GM21576 (cell line): Measurements from ENCODE around the gene PRL.
A peak's percentile ranks its signal among the peaks of the same experiment; 100 is the strongest.

Source experiments
- ATAC-seq: cut with Tn5 transposase; IDR thresholded peaks from one replicate; pipeline ENCODE4 v1.9.1; 2021; ENCODE audit warnings: mild to moderate bottlenecking, moderate library complexity; ENCODE audit not compliant: unreplicated experiment

The PRL gene

DNA sequence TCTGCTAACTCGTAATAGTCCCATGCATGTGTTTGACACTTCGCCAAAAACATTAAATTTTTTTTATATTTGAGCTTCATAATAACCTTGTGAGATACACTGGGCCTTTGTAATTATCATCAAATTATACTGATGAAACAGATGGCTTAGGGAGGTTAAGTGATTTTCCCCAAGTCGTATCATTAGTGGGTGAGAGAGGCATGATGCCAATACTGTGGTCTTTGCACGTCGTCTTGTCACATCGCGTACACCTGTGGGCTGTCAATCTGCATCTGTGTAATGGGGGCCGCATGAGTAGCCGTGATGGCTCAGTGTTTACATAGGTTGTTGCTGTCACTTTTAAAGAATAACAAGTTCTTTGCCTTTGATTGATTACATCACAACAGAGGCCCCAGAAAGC lies 1.7 kb downstream of the PRL start:
- ATAC-seq, result no peak

DNA sequence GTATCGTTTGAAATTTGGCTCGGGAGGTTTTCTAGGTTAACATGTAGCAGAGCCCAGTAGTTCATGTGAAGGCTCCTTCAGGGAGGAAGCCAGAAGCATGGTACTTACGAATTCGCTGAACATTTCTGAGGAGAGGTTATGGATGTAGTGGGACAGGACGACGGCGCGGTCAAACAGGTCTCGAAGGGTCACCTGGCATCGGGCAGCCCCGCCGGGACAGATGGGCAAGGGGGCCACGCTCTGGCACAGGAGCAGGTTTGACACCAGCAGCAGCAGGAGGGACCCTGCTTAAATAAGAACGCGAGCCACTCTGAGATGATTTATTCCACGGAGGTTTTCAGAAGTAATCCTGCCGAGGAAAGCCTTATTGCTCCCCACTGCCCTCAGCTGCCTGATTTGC lies 2.5 kb downstream of the PRL start:
- no peak for ATAC-seq

DNA sequence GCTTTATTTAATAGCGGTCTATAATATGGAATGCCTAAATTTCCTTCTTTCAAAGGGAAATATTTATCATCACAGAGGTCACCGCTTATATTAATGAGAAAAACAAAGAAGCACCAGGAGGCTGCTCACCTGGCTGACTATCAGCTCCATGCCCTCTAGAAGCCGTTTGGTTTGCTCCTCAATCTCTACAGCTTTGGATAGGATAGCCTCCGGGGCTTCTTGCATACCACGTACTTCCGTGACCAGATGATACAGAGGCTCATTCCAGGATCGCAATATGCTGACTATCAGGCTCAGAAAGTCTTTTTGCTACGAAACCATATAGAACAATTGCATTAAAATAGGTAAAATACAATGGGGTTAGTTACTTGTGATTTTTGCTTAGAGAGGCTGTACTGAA lies 6.8 kb downstream of the PRL start:
- no peak for ATAC-seq

DNA sequence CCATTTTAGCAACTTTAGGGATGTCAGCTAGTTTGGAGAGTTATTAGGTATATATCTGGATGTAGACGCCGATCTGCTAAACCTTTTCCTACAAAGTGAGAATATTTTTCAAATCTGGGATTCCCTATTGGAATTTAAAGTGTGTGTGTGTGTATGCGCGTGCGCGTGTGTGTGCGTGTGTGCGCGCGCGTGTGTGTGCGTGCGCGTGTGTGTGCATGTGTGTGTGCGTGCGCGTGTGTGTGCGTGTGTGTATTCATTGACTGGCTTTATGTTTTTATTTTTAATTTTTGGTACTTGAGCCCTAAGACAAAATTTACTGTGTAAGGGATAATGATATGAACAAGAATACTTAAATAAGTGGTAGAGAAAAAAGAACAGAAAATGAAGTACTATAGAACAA lies 8.1 kb downstream of the PRL start:
- ATAC-seq, result no peak

DNA sequence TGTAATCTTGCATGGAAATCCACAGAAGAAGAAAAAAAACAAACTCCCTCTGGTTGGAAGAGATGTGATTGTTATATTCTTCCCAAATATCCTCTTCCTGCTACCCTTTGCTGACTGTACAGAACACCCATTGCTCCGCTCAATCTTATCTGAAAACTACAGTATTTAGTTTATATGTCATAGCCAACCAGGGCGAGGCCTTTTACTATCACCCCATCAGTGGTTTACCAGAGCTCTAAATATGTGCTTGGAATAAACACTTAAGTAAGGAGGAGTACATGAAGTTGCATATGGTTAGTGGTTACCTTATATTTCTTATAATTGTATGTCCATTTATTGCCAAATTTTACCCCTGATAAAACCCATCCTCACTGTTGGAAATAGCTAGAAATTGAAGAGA lies 12.2 kb downstream of the PRL start:
- no peak for ATAC-seq

DNA sequence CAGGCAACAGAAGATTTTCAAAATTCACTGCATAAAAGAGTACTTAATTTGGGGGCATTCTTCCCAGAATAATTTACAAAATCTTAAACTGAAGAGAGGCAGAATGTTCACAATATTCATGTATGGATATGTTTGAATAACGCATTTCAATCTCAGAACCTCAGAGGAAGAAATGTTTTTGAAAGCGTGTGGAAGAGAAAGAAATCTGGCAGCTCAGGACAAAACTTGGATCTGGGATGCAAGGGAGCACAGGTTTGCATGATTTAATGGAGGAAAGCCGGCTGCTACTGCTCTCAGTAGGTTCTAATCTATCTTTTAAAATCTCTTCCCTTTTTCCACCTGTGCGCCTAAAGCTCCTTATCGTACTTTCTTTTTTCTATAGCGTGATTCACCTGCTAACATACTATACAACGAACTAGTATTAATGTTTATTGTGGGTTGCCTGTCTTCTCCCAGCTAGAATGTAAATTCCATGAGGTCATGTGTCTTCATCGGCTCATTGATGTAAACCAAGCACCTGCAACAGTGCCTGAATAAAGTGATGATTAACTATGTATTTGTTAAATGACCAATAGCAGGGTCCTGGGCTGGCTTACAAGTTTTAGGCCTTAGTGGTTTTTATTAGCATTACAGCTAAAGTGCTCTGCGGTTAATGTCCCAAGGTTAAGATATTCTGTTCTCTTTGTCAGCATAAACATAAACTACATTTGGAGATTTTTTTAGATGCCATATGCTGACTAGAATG lies 15.3 kb downstream of the PRL start:
- no peak for ATAC-seq

DNA sequence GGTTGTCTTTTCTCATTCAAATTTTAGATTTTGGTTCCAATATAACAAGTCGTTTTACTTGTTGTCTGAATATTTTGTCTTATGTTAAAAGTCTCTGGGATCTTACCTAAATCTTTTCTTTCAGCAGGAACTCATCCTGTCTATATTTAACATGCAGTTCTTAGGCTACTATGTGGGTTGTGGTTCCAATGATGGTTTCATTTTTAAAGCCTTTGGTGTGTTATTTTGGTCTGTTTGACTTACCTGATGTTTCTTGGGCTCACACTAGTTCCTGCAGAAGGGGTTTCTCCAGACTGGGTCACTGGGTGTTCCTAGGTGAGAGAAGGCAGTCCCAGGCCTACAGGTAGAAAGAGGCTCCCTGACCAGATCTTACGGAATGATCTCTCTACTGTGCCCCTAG lies 17.4 kb downstream of the PRL start:
- no peak for ATAC-seq

DNA sequence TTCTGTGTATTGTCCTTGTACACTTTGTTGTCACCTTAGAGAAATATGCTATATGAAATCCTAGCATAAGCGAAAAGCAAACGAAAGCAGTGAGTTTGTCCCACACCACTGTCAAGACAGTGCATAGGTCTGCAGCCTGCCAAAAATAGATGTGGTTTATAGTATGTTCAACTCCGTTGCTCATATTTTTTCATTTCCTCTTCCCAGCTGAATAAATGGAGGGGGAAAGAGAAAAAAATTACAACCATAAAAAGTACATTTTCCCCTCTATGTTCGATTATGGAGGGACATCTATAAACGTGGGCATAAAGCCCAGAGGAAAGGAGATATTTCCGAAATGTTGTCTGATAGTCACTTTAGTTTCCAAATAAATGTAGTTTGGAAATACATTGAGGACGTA lies 25.8 kb downstream of the PRL start:
- peak; percentile 86 for ATAC-seq

DNA sequence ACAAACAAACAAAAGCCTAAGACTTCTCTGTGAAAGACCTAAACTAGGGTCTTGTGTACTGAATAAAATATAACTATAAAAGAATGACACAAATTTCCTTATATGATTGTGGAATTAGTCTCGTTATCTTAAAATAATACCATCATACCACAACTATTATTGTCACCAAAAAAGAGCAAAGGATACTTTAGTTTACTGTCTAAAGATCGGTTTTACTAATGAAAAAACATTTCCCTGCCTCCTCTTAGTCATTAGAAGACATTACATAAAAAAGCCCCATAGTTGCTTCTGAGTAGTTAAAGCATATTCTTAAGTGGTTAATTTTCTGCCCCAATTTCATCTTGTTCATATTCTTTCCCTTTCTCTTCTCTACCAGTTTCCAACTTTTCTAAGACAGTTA lies 33.1 kb downstream of the PRL start:
- ATAC-seq, result no peak

DNA sequence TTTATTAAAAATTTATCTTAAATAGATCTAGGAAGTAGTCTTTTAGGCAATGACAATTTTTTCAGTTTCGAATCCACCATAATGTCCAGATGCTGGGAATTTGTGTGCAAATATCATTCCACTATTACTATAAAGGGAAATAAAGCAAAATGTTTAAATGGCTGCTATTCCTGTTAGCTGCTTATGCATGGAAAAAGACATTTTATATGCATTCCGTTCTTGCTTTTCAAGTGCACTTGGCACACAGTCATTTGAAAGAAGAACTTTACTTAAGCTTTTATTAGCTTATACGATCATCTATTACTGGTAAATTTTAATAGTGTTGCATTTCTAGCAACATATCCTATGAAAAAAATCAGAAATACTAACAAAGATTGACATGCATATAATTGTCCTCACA lies 42.0 kb downstream of the PRL start:
- no peak for ATAC-seq

DNA sequence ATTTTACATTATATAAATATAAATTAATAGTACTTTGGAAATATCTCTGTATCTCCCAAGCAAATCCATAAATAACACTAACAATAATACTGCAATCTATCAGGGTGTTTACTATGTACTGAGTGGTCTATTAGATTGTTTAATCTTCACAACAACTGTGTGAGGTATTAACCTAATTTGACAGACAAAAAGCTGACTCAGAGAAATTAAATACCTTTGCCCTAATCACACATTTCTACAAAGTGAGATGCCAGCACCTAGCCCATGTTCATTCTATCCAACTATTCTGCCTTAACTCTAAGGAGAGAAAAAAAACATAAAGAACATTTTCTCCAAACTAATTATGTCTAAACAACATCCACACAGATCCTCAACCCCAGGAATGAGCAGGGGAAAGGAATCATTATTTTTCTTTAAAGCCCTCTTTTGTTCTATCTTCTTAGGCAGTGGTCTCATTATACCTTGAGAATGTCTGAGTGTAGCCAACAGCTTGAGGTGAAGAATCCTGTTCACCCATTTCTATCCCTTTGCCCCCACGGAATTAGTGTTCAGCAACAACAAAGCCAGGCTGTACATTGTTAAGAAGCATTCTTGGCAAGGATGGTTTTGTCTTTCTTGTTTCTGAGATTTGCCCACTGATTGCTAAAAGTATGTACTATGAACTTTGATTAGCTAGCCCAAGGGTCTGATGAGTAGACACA lies 42.7 kb downstream of the PRL start:
- ATAC-seq, result no peak

DNA sequence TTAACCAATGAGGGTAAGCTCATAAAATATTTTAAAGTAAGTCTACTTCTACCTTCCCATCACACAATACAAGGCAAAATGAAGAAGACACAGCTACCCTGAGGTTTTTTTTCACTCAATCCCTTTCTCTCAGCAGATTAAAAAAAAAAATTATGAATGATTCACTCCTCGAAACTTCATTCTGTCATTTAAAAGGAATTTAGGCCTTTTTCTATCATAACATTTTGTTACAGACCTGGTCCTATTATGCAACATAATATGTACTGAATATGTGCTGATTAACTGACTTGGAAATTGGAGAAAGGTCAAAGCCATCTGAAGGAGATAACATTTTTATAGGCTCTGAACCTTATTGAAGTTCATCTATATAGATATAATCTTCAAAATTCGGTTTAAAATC lies 45.5 kb downstream of the PRL start:
- ATAC-seq, result no peak

DNA sequence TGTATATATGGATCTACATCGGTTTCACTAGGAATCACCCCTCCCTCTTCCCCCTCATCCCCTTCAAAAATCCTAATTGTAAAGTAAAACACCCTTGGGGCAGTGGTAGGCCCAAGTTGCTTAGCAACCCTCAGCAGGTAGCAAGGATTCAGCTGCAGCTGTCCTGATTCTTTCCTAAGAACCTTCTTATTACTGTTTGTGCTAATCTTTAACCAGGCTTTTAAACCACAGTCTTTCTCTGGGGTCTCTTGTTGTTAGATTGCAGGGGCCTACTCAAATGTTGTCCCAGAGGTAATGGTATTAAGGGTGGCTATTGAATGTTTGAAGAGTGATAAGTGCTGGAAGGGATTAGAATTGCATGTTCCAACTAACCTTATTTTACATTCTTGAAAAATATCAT lies 46.4 kb downstream of the PRL start:
- no peak for ATAC-seq

DNA sequence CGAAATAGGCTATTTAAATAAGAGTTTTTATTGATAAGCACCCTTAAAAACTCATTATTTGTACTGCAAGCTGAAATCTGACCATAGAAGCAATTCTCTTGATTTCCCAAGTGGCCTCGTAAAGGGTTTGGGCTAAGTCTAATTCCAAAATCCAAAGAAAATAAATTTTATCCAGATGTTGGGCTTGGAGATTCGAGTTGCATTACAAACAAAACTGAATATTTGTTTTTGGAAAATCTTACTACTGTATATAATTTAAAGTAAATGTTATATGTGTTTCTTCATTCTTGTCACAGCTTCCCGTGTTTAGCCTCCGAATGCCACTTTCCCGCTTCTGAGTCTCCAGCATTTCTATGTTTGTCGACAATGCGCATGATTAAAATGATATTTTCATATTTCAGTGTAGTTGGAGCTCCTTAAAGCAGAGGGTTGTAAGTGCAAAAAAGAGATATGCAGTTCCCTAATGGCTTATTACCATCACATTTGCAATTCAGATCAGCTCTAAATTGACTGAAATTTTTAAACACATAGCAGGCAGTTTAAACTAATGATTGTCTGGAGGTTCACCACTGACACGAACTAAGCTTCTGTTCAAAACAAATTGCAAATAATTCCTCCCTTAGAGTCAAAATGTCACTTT lies 47.0 kb downstream of the PRL start:
- ATAC-seq, result no peak

DNA sequence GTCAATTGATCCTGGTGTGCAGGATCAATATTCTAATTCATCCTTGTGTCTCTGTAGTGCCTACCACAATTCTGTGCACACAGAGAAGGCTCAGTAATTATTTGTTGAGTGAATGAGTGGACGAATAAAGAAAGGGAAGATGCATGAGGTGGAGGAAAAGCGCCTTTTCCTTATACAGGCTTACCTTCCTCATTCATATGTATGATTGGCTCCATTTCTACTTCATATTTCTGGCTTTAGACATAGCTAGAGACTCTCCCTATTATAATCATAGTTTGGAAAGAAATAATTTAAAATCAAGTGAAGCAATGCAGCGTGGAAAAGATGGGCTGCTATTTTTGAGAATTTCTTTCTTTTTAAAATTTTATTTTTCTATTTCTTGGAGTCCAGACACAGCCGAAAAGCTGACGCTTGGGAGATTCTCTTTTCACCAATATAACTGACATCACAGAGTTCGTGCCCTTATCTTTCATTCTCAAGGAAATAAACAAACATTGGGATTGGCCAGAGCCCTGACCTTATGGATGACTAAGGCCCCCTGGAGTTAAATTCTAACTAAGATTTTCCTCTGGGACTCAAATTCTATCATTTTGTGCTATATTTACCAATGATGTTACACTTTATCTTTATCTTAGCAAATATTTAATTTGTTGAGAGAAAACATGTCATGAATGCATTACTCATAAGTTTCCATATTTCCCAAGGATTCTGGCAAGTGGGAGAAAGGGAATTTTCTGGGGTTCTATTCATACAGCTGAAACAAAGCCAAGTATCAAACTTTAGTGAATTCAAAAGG lies 48.1 kb downstream of the PRL start:
- ATAC-seq, result no peak

DNA sequence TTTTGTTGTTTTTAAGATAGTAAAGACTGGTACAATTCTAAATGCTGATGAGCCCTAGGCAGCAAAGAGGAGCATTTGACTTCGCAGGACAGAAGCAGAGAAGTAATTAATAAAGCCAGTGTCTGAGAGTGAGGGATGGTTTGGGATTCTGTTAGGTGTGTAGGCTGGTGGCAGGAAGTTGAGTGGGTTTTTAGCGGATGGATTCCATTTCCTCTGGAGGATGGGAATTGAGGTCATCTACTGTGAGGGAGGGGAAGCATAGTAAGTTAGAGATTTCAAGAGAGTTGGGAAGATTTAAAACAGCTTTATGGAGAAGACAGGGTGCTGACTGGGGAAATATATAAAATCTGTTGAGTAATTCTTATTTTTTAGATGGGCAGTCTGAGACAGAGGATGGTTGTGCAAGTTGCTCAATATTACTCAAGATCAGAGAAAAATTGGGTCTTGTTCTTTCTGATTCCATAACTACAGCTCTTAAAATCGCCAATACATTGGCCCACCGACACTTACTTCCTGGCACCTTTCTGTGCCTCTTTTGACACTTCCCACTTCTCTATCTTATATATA lies 48.8 kb downstream of the PRL start:
- no peak for ATAC-seq

DNA sequence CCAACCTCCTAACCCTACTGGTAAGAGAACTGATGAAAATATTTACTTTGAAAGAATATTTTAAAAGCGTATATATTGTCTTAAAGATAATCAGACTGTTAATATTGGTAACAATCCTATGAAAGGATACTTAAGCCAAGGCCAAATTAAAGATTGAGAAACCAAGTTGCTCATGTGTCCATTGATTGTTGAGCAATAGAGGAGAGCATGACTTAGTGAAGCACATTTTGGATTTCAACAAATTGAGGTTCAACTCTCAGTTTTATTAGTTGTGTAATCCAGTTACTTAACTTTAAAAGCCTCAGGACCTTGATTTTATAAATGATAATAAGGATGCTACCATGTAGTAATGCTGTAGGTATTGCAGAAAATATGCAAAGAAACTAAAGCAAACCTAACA lies 56.8 kb downstream of the PRL start:
- ATAC-seq, result no peak

DNA sequence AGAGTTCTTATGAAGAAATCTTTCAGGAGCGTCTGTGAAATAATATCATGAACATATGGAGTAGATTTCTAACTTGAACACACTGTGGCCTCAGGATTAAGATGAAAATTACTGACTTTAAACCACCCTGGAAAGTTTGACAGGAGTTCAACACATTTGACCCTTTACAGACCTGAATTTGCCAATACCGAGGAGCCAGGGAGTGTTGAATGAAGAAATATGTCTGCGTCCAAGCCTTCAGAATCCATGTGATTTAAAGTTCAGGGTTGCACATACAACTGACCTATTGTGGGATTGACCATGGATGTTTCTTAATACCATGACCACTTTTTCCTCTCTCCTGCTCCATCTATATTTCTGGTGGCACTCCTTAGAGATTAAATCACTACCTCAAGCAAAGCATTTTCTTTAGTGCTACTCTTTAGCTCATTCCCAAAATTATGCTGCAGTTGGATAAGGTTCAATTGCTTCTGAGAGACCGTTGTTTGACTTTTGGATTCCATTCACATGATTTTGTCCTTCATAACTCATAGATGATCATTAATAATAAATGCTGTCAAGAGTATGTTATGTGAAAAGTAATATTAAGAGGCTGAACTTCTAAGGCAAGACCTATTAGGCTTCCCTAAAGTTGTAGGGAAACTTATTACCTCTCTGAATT lies 57.4 kb downstream of the PRL start:
- ATAC-seq, result no peak

DNA sequence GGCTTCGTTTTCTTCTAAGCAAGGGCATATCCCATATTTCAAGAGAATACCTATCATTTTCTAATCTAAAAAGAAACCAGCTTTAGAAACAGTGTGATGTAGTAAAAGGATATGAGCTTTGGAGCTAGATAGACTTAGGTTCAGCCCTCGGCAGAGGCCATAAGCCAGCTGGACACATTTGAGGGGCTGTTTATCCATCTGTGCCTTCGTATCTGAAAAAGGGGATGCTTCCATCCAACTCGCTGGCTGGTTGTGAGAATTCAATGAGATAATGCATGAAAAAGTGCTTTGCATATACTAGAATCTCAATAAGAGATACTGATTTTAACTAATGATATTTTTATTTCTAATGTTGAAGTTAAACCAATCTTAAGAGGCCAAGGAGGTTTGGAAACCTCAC lies 58.0 kb downstream of the PRL start:
- no peak for ATAC-seq

DNA sequence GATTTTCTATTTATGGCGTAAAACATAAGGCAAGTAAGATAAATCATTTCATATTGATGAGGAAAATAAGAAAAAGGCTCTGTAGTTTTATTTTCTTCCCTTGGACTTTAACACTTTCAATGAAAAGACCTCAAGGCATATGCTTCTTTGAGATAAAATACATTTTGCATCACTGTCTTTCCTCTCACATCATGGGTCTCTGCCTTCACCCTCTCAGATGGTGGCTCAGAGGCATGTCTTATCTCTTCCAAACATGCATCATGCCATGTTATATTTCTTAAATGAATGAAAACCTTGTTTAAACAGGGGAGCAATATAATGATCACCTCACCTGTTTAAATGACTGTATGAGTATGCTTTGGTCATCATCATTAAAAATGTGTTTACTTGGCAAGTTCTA lies 59.3 kb downstream of the PRL start:
- ATAC-seq, result no peak
